NT2/D1 (cell line): Measurements from ENCODE around the gene CCDC57.

Experiments
- SUZ12 ChIP-seq: IDR thresholded peaks from 2 replicates; pipeline ENCODE4 v1.6.1; 2011; ENCODE audit not compliant: insufficient read length, insufficient read depth; ENCODE audit errors: extremely low read depth
- ZNF274 ChIP-seq: IDR thresholded peaks from 2 replicates; pipeline ENCODE4 v1.6.1; 2011; ENCODE audit warnings: mild to moderate bottlenecking, low read depth, low read length

DNA sequence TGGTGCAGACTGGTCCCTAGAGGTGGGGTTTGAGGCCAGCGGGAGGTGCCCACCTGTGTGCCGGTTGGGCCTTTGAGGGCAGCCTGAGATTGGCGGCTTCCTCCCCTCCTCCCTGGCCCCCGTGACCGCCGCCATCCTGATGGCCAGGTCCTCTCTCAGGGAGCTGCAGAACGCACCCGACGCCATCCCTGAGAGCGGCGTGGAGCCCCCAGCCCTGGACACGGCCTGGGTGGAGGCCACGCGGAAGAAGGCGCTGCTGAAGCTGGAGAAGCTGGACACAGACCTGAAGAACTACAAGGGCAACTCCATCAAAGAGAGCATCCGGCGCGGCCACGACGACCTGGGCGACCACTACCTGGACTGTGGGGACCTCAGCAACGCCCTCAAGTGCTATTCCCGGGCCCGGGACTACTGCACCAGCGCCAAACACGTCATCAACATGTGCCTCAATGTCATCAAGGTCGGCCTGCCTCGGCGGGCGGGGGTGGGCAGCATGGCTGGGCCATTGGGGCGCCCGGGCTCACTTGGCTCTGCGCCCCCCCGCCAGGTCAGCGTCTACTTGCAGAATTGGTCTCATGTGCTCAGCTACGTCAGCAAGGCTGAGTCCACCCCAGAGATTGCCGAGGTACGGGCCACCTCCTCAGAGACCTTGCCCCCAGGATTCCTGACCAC, 158.2 kb downstream of the CCDC57 start:
- TF ChIP-seq ZNF274 (no peak), SUZ12 (no peak)
